GM10266 (cell line): ENCODE results near the gene HEPACAM2.
A peak's percentile ranks its signal among the peaks of the same experiment; 100 is the strongest.

Source experiments
- DNase-seq: peaks from one replicate; pipeline ENCODE4 v3.0.0; 2012; ENCODE audit errors: extremely low spot score
- TF ChIP-seq, protein P1 (sequence below): IDR thresholded peaks from 2 replicates; pipeline ENCODE4 v1.5.1; 2012; ENCODE audit warnings: mild to moderate bottlenecking, low read depth; ENCODE audit not compliant: control insufficient read depth, insufficient read depth; ENCODE audit errors: missing control alignments

HEPACAM2 gene

GRCh38 chr7:93226310-93226709, at the start of gene HEPACAM2:
Gene HEPACAM2 (minus strand): TSS chr7:93226469.
- no peak for DNase-seq
- TF ChIP-seq, protein P1, sequence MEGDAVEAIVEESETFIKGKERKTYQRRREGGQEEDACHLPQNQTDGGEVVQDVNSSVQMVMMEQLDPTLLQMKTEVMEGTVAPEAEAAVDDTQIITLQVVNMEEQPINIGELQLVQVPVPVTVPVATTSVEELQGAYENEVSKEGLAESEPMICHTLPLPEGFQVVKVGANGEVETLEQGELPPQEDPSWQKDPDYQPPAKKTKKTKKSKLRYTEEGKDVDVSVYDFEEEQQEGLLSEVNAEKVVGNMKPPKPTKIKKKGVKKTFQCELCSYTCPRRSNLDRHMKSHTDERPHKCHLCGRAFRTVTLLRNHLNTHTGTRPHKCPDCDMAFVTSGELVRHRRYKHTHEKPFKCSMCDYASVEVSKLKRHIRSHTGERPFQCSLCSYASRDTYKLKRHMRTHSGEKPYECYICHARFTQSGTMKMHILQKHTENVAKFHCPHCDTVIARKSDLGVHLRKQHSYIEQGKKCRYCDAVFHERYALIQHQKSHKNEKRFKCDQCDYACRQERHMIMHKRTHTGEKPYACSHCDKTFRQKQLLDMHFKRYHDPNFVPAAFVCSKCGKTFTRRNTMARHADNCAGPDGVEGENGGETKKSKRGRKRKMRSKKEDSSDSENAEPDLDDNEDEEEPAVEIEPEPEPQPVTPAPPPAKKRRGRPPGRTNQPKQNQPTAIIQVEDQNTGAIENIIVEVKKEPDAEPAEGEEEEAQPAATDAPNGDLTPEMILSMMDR: no peak

DNA sequence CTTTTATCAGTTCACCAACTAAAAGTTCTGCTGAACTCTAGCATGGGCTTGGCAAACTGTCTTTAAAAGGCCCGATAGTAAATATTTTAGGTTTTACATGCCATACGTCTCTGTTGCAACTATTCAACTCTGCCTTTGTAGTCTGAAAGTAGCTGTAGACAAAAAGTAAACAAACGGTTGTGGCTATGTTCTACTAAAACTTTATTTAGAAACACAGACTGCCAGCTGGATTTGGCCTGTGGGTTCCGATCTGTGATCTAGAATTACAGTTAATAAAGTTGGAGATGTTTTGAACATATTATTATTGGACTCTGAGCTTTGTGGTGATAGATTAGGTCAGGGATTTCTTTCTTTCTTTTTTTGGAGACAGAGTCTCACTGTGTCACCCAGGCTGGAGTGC, 39.0 kb upstream of the HEPACAM2 start:
- no peak for DNase-seq
- TF ChIP-seq, protein P1: no peak

DNA sequence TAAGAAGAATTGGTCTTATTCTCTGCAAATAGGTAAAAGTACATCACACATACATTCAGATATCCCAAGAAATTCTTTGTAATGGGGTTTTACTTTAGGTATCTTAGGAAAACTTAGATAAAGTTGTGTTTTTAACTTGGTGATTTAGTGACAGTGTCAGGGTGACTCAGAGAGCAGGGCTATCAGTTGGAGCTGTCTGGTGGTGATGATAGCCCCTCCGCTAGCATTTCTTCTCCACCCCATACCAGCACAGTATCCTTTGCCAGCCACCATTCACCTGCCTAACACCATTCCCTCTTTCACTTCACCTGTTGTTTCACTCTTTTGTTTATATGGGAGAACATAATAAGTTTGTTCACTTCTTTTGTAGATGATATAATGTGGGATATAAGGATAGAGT, 36.3 kb upstream of the HEPACAM2 start:
- TF ChIP-seq, protein P1: no peak
- DNase-seq: no peak

GRCh38 chr7:93258661-93259060, 32.4 kb upstream of the HEPACAM2 start:
- DNase-seq: no peak
- TF ChIP-seq, protein P1: no peak

DNA sequence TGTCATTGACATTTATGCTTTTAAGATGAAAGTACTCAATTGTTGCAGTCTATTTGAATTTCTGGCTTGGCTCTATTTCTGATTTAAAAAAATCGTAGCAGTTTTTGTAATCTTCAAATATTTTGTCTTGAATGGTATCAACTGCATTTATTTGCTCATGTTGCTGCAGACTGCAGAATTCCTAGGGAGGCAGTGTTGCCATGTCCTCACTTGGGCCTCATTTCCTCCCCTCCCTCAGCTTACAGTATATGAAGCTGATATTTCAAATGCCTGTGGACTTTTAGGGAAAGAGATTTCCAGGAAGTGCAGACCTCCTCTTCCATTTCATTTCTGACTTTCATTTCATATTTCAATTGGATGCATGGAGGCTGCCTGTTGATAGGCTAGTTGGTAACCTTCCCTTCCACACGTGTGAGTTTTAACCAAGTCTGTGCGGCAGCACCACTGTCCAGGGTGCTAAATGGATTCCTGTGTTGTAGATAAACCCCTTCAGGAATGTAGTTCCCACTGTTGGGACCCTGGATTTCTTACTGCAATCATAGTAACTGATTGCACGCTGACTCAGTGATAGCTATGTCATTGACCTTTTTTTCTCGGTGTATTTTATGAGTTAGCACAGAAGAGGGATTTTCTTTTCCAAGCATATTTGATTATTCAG, 23.4 kb upstream of the HEPACAM2 start:
- TF ChIP-seq, protein P1: no peak
- DNase-seq: no peak

GRCh38 chr7:93245525-93246432, 19.5 kb upstream of the HEPACAM2 start:
- TF ChIP-seq, protein P1: peak; percentile 39
- no peak for DNase-seq

GRCh38 chr7:93242106-93242505, 15.8 kb upstream of the HEPACAM2 start:
- TF ChIP-seq, protein P1: no peak
- no peak for DNase-seq
